Measurements from ENCODE around the gene IQCH.

Gene IQCH

GRCh38 chr15:67303490-67304363 is 49.1 kb downstream of the IQCH start:
- DNase-seq: no peak

GRCh38 chr15:67304778-67305177 is 50.2 kb downstream of the IQCH start:
- DNase-seq: no peak

GRCh38 chr15:67305506-67305905 is 50.9 kb downstream of the IQCH start:
- DNase-seq: no peak

- DNase-seq: no peak
These were observed 52.6 kb downstream of the IQCH start for GRCh38 chr15:67307156-67307555.

- DNase-seq: no peak
These were observed 53.5 kb downstream of the IQCH start for GRCh38 chr15:67307889-67308597.

- no peak for DNase-seq
These were observed 57.1 kb downstream of the IQCH start for GRCh38 chr15:67311731-67312130.

- no peak for DNase-seq
These were observed 65.4 kb downstream of the IQCH start for GRCh38 chr15:67319961-67320360.

GRCh38 chr15:67321352-67321751 is 66.8 kb downstream of the IQCH start:
- no peak for DNase-seq

GRCh38 chr15:67322481-67322880 is 67.9 kb downstream of the IQCH start:
- no peak for DNase-seq

- DNase-seq: no peak
These were observed 72.7 kb downstream of the IQCH start for GRCh38 chr15:67327312-67327711.

GRCh38 chr15:67327737-67328136 is 73.2 kb downstream of the IQCH start:
- no peak for DNase-seq

GRCh38 chr15:67329984-67330733 is 75.6 kb downstream of the IQCH start:
- no peak for DNase-seq

- DNase-seq: no peak
These were observed 77.1 kb downstream of the IQCH start for GRCh38 chr15:67331676-67332075.

GRCh38 chr15:67335026-67335425 is 80.4 kb downstream of the IQCH start:
- no peak for DNase-seq

- DNase-seq: no peak
These were observed 81.1 kb downstream of the IQCH start for GRCh38 chr15:67335534-67336222.

GRCh38 chr15:67340630-67341029 is 86.0 kb downstream of the IQCH start:
- DNase-seq: no peak

GRCh38 chr15:67341539-67341938 is 87.0 kb downstream of the IQCH start:
- no peak for DNase-seq

GRCh38 chr15:67343206-67343605 is 88.6 kb downstream of the IQCH start:
- DNase-seq: no peak

- DNase-seq: no peak
These were observed 95.0 kb downstream of the IQCH start for GRCh38 chr15:67349634-67350033.

GRCh38 chr15:67350042-67350441 is 95.5 kb downstream of the IQCH start:
- DNase-seq: no peak

- DNase-seq: no peak
These were observed 103.8 kb downstream of the IQCH start for GRCh38 chr15:67358391-67358790.

GRCh38 chr15:67358812-67359211 is 104.2 kb downstream of the IQCH start:
- DNase-seq: no peak
